Subcutaneous abdominal adipose tissue (tissue), 5 donors: ENCODE results near the gene CFAP92.

Experiments
- H3K27ac ChIP-seq: one replicate; pipeline ENCODE4 v1.7.0; 2013; ENCODE audit warnings: low read depth, mild to moderate bottlenecking, inconsistent platforms, low read length, moderate library complexity
- H3K27me3 ChIP-seq, 5 donors: one replicate each; pipeline ENCODE4 v1.7.0; 2013; ENCODE audit warnings: low read length in 5 of 5, inconsistent platforms in 1 of 5; ENCODE audit not compliant: control insufficient read depth in 5 of 5, insufficient read depth in 4 of 5
- H3K36me3 ChIP-seq, 5 donors: one replicate each; pipeline ENCODE4 v1.7.0; 2013; ENCODE audit warnings: low read length in 5 of 5; ENCODE audit not compliant: control insufficient read depth in 5 of 5, insufficient read depth in 5 of 5
- H3K4me1 ChIP-seq, 5 donors: one replicate each; pipeline ENCODE4 v1.7.0; 2013; ENCODE audit warnings: low read length in 5 of 5, mild to moderate bottlenecking in 3 of 5, moderate library complexity in 1 of 5; ENCODE audit not compliant: control insufficient read depth in 5 of 5, insufficient read depth in 5 of 5
- H3K4me3 ChIP-seq, 5 donors: one replicate each; pipeline ENCODE4 v1.7.0; 2013; ENCODE audit warnings: low read length in 5 of 5, low read depth in 1 of 5
- H3K9ac ChIP-seq, 5 donors: one replicate each; pipeline ENCODE4 v1.7.0; 2013; ENCODE audit warnings: low read length in 5 of 5, mild to moderate bottlenecking in 4 of 5, moderate library complexity in 3 of 5
- H3K9me3 ChIP-seq, 5 donors: one replicate each; pipeline ENCODE4 v1.7.0; 2013; ENCODE audit warnings: low read length in 5 of 5; ENCODE audit not compliant: control insufficient read depth in 5 of 5
- donor health status: healthy.
- donor health status: healthy.
- donor health status: healthy.
- donor health status: healthy.
- donor health status: healthy.

The CFAP92 gene

DNA sequence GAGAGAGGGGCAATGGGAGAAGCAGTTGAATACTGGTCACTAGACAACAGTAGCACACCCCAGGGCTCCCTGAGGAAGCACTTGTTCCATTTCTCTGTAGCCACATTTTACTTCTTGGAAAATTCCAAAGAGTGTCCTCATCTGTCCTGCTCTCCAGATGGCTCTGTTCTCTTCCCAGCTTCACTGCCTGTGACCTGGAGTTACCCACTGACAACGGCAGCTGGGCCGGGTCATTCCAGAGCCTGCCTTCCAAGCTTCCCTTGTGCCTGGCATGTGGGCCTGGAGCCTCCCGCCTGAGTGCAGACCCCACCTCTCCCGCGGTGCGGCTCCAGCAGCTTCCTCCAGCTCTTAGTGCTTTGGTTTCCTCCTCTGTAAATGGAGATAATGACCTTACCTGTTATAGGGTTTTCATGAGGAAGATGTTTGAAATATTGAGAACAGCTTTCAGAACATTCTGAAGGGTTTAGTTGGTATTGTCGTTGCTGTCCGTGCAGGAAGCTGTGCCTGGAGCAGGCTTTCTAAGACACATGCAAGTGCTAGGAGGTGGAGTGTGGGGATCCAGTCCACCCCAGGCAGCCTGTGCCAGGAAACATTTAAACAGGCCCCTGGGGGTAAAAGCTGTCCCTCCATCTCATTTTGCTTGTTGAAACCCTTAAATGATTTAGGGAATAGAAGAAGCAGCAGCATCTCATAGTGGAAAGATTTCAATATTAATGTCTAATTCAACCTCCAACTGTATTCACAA, 32.0 kb upstream of the CFAP92 start:
- H3K9me3 ChIP-seq, result peaks cover 0 to 7% (median 3%) of the 10 kb centered on the region in 5 donors
- H3K27me3 ChIP-seq, result no peaks in the 10 kb centered on the region
- H3K9ac ChIP-seq, result peak overlapping the region in 1 of 5 donors; percentile 26
- H3K36me3 ChIP-seq, result no peaks in the 10 kb centered on the region
- H3K27ac ChIP-seq, result peak overlapping the region; percentile 41
- H3K4me1 ChIP-seq, result peaks cover 7 to 39% (median 32%) of the 10 kb centered on the region in 5 donors
- H3K4me3 ChIP-seq, result no peak overlapping the region

DNA sequence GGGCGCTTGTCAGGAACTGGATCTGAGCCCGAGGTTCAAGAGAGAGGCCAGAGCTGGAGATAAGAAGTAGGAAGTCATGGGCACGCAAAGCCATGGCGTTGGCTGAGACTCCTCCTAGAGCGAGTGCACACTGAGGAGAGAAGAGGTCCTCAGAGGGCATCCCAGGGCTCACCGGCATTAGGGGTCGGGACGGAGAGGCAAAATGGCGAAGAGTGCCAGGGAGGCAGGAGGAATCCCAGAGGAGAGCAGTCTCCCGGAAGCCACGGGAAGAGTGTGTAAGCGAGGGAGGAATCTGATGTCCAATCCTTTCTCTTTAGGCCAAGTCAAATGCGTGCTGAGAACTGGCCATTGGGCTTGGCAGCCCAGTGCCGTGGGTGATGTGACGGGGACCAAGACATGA, 31.2 kb upstream of the CFAP92 start:
- Histone ChIP-seq H3K36me3 (no peaks in the 10 kb centered on the region), H3K27me3 (no peaks in the 10 kb centered on the region), H3K9me3 (peaks cover 0 to under 1% (median 0%) of the 10 kb centered on the region in 5 donors), H3K4me1 (peaks cover 7 to 39% (median 32%) of the 10 kb centered on the region in 5 donors), H3K9ac (no peak overlapping the region), H3K4me3 (no peak overlapping the region), H3K27ac (no peak overlapping the region)

DNA sequence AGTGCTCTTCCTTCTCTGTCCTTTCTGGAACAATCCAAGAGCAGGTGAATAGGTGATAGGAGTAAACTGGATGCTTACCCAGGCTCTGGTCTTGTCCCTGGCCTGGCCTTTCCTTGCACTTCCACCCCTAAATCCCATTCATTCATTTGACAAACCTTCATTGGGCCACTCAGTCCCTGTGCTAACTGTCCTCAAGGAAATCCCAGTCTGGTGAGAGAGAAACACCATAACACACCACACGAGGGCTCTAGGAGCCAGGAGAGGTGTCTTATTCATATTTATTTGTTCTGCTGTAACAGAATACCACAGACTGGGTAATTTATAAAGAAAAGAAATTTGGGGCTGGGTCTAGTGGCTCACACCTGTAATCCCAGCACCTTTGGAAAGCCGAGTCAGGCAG, 30.0 kb upstream of the CFAP92 start:
- Histone ChIP-seq H3K36me3 (no peaks in the 10 kb centered on the region), H3K27ac (no peak overlapping the region), H3K9me3 (no peaks in the 10 kb centered on the region), H3K4me1 (peaks cover 7 to 39% (median 32%) of the 10 kb centered on the region in 5 donors), H3K4me3 (no peak overlapping the region), H3K9ac (no peak overlapping the region), H3K27me3 (no peaks in the 10 kb centered on the region)

DNA sequence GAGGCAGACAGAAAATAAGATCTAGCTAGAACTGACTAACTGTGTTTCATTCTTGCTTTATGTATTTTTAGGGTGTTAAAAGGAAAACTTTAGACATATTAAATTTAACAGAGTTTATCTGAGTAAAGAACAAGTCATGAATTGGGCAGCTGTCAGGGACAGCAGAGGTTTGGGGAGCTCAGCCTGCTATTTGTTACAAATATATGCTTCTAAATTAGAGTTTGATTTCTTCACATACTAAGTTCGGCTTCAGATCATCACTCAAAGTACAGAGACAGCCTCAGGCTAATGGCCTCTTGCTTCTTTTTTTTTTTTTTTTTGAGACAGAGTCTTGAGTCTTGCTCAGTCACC, 29.1 kb upstream of the CFAP92 start:
- Histone ChIP-seq H3K9ac (no peak overlapping the region), H3K4me1 (peaks cover 7 to 39% (median 33%) of the 10 kb centered on the region in 5 donors), H3K4me3 (no peak overlapping the region), H3K27me3 (no peaks in the 10 kb centered on the region), H3K27ac (no peak overlapping the region), H3K36me3 (no peaks in the 10 kb centered on the region), H3K9me3 (no peaks in the 10 kb centered on the region)

- no peaks in the 10 kb centered on the region for H3K27me3 ChIP-seq
- no peak overlapping the region for H3K27ac ChIP-seq
- H3K4me1 ChIP-seq, result peaks cover 9 to 43% (median 37%) of the 10 kb centered on the region in 5 donors
- H3K9ac ChIP-seq, result no peak overlapping the region
- no peaks in the 10 kb centered on the region for H3K36me3 ChIP-seq
- no peaks in the 10 kb centered on the region for H3K9me3 ChIP-seq
- no peak overlapping the region for H3K4me3 ChIP-seq
These were observed 28.5 kb upstream of the CFAP92 start for GRCh38 chr3:129022114-129023007.

- H3K4me1 ChIP-seq, result peaks cover 11 to 45% (median 38%) of the 10 kb centered on the region in 5 donors
- no peaks in the 10 kb centered on the region for H3K9me3 ChIP-seq
- H3K4me3 ChIP-seq, result no peak overlapping the region
- no peaks in the 10 kb centered on the region for H3K27me3 ChIP-seq
- no peak overlapping the region for H3K27ac ChIP-seq
- H3K36me3 ChIP-seq, result no peaks in the 10 kb centered on the region
- H3K9ac ChIP-seq, result no peak overlapping the region
These were observed 27.3 kb upstream of the CFAP92 start for GRCh38 chr3:129021140-129021551.

DNA sequence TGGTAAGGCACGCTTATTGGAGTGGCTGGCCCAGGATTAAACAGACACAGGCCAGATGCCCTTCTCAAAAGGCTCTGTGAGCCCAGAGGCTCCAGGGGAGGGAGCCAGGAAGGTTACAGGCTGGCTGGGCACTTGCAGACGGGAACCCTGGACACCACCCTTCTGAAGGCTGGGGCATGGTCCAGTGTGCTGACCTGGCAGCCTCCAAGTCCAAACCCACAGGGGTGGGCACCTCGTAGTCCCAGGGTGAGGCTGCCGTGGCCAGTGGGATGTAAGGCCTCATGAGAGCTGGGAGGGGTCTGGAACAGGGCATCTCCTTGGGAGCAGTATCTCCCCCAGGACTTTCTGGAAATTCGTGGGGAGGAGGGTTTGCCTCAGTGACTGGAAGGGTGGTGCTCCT, 26.8 kb upstream of the CFAP92 start:
- Histone ChIP-seq H3K27me3 (no peaks in the 10 kb centered on the region), H3K4me1 (peaks cover 8 to 45% (median 38%) of the 10 kb centered on the region in 5 donors), H3K27ac (no peak overlapping the region), H3K9ac (no peak overlapping the region), H3K36me3 (no peaks in the 10 kb centered on the region), H3K4me3 (no peak overlapping the region), H3K9me3 (no peaks in the 10 kb centered on the region)

GRCh38 chr3:129019266-129019665, 25.4 kb upstream of the CFAP92 start:
- Histone ChIP-seq H3K4me3 (no peak overlapping the region), H3K27ac (no peak overlapping the region), H3K9ac (no peak overlapping the region), H3K9me3 (no peaks in the 10 kb centered on the region), H3K36me3 (no peaks in the 10 kb centered on the region), H3K4me1 (peaks cover 5 to 51% (median 32%) of the 10 kb centered on the region in 5 donors), H3K27me3 (no peaks in the 10 kb centered on the region)

- H3K27ac ChIP-seq, result no peak overlapping the region
- H3K9ac ChIP-seq, result no peak overlapping the region
- H3K4me1 ChIP-seq, result peaks cover 5 to 54% (median 32%) of the 10 kb centered on the region in 5 donors
- H3K9me3 ChIP-seq, result no peaks in the 10 kb centered on the region
- H3K4me3 ChIP-seq, result no peak overlapping the region
- H3K36me3 ChIP-seq, result no peaks in the 10 kb centered on the region
- H3K27me3 ChIP-seq, result no peaks in the 10 kb centered on the region
These were observed 24.9 kb upstream of the CFAP92 start for GRCh38 chr3:129018751-129019150.

DNA sequence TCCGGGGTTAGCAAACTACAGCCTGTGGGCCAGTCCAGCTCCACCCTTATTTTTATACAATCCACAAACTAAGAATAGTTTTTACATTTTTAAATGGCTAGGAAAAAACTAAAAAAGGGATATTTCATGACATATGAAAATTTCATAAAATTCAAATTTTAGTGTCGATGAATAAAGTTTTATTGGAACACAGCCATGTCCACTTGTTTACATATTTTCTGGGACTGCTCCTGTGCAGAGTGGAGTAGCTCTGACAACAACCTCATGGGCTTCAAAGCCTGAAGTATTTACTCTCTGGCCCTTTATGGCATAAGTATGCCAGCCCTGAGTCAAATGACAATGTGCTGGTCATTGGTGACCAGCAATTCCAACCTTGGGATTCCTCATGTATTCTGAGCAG, 24.4 kb upstream of the CFAP92 start:
- H3K27me3 ChIP-seq, result no peaks in the 10 kb centered on the region
- peaks cover 5 to 54% (median 32%) of the 10 kb centered on the region in 5 donors for H3K4me1 ChIP-seq
- H3K27ac ChIP-seq, result peak overlapping the region; percentile 48
- no peak overlapping the region for H3K9ac ChIP-seq
- H3K36me3 ChIP-seq, result no peaks in the 10 kb centered on the region
- no peak overlapping the region for H3K4me3 ChIP-seq
- no peaks in the 10 kb centered on the region for H3K9me3 ChIP-seq
